K562 (cell line): ENCODE results near the gene PRKG2. TPM values are rescaled to one million over a fixed set of nuclear protein-coding genes. Genes with fewer than 3 reads are reported as not detected.
A peak's percentile ranks its signal among the peaks of the same experiment; 100 is the strongest.

Source experiments
- ATAC-seq: fragments of 200-7000 bp; cut with Tn5 transposase; 3 replicates; pipeline ENCODE4 v1.9.1; 2020; ENCODE audit warnings: moderate library complexity
- BruUV-seq: library from RNA; stranded (reverse); fragments of 400-500 nt; replicated peaks from 2 replicates; lab custom pipeline; 2021; lab: Mats Ljungman, UMichigan
- CTCF ChIA-PET: fragments of 300-600 bp; formaldehyde crosslinking; extraction: SDS; loops from one replicate; lab custom pipeline; 2021; ENCODE audit warnings: low intra/inter-chr PET ratio; lab: Yijun Ruan, JAX
- POLR2A ChIA-PET: fragments of 300-600, 350-650 bp; sonication (Branson Sonifier 250); formaldehyde crosslinking; extraction: SDS; loops from one replicate; lab custom pipeline; 2021; ENCODE audit warnings: antibody characterized with exemption, inconsistent platforms; lab: Yijun Ruan, JAX
- DNase-seq, 4 experiments: peaks; one replicate each; pipeline versions ENCODE4 v3.0.0 to v3.0.0-alpha.2; 2011 to 2018; ENCODE audit warnings: low spot score in 3 of 4, mixed read lengths in 3 of 4; ENCODE audit errors: extremely low read depth in 1 of 4
- FAIRE-seq: peaks from 2 replicates; lab custom pipeline; 2011; peaks lifted over from hg19 to GRCh38; lab: Jason Lieb, UNC
- H2AFZ ChIP-seq: 2 replicates; pipeline ENCODE4 v1.6.0; 2011; ENCODE audit warnings: low read depth, low read length, control low read depth, inconsistent platforms
- H3K27ac ChIP-seq: fragments of 200-600 bp; 3 replicates; pipeline ENCODE4 v1.8.0; 2011; ENCODE audit warnings: low read depth, mild to moderate bottlenecking, control low read depth, inconsistent platforms, low read length, moderate library complexity, mixed read lengths; ENCODE audit errors: extremely low read depth
- H3K27me3 ChIP-seq, 2 experiments: fragments of 300-600 bp in 1 of 2; 2 replicates in 1 of 2; 3 replicates in 1 of 2; pipeline versions ENCODE4 v1.6.0 to v1.8.0; 2011; ENCODE audit warnings: inconsistent platforms in 2 of 2, low read length in 2 of 2, mild to moderate bottlenecking in 1 of 2, mixed read lengths in 1 of 2, moderate library complexity in 1 of 2; ENCODE audit not compliant: control insufficient read depth in 2 of 2, insufficient read depth in 2 of 2
- H3K36me3 ChIP-seq: fragments of 300-600 bp; 3 replicates; pipeline ENCODE4 v1.8.0; 2011; ENCODE audit warnings: mild to moderate bottlenecking, low read length, inconsistent platforms; ENCODE audit not compliant: control insufficient read depth, insufficient read depth
- H3K4me1 ChIP-seq, 2 experiments: fragments of 200-600 bp in 1 of 2; replicated peaks in 1 of 2; 2 replicates in 1 of 2; 3 replicates in 1 of 2; pipeline versions ENCODE4 v1.5.1 to v1.8.0; 2011; ENCODE audit warnings: inconsistent platforms in 2 of 2, low read length in 2 of 2, mild to moderate bottlenecking in 1 of 2, mixed read lengths in 1 of 2, moderate library complexity in 1 of 2; ENCODE audit not compliant: control insufficient read depth in 2 of 2, insufficient read depth in 2 of 2
- H3K4me2 ChIP-seq: 2 replicates; pipeline ENCODE4 v1.6.1; 2011; ENCODE audit warnings: low read length, control low read depth, inconsistent platforms, mixed read lengths; ENCODE audit not compliant: insufficient read depth
- H3K4me3 ChIP-seq: fragments of 200-600 bp; sonication (generic), shearing (Covaris generic); 2 replicates; pipeline ENCODE4 v1.5.1; 2016; ENCODE audit warnings: control low read depth, inconsistent platforms
- H3K79me2 ChIP-seq: fragments of 200-600 bp; 3 replicates; pipeline ENCODE4 v1.8.0; 2011; ENCODE audit warnings: low read length, inconsistent platforms; ENCODE audit not compliant: control insufficient read depth, insufficient read depth
- H3K9ac ChIP-seq, 2 experiments: 2 replicates each; pipeline versions ENCODE4 v1.6.0 to v1.6.1; 2011; ENCODE audit warnings: low read depth in 2 of 2, low read length in 2 of 2, control low read depth in 1 of 2, inconsistent platforms in 1 of 2, mild to moderate bottlenecking in 1 of 2, mixed read lengths in 1 of 2; ENCODE audit not compliant: insufficient read depth in 1 of 2
- H3K9me1 ChIP-seq: one replicate; pipeline ENCODE4 v1.6.0; 2011; ENCODE audit warnings: inconsistent platforms, mild to moderate bottlenecking, low read length, moderate library complexity; ENCODE audit not compliant: control insufficient read depth, insufficient read depth
- H3K9me3 ChIP-seq: replicated peaks from 2 replicates; pipeline ENCODE4 v1.5.1; 2011; ENCODE audit warnings: low read depth, low read length, inconsistent platforms; ENCODE audit not compliant: control insufficient read depth, insufficient read depth
- H4K20me1 ChIP-seq: replicated peaks from 2 replicates; pipeline ENCODE4 v1.6.1; 2011; ENCODE audit warnings: low read length, inconsistent platforms, mixed read lengths; ENCODE audit not compliant: control insufficient read depth, insufficient read depth
- CEBPB ChIP-seq: fragments of 450-650 bp; IDR thresholded peaks from 2 replicates; pipeline ENCODE4 v1.6.1; 2016; ENCODE audit warnings: missing genetic modification characterization, missing compliant biosample characterization
- CEBPG ChIP-seq, 3 experiments: fragments of 200-800 bp in 1 of 3; sonication (Bioruptor generic) in 1 of 3; sonication (generic) in 1 of 3; formaldehyde crosslinking in 1 of 3; IDR thresholded peaks in 2 of 3; conservative IDR thresholded peaks in 1 of 3; 2 replicates each; pipeline versions ENCODE4 v1.6.1 to v1.8.0; 2016 to 2022; ENCODE audit warnings: missing compliant biosample characterization in 2 of 3, missing genetic modification characterization in 2 of 3, mild to moderate bottlenecking in 1 of 3, missing genetic modification reagents in 1 of 3
- WGBS: fragments of 100-300 bp; shearing (Covaris generic); methylation state at CpG from one replicate; pipeline ENCODE4 v1.1.6; 2016; ENCODE audit warnings: low coverage, mixed read lengths; ENCODE audit not compliant: insufficient coverage; ENCODE audit errors: missing lambda C conversion rate; 5-methylcytosine and 5-hydroxymethylcytosine counted together
- in situ Hi-C: fragments of 300-500 bp; cut with MboI; formaldehyde crosslinking; loops from 4 replicates; pipeline ENCODE4 v1.15.0; 2018; ENCODE audit warnings: inconsistent platforms, mixed read lengths
- intact Hi-C: fragments of 100-400 bp; cut with micrococcal nuclease; formaldehyde crosslinking; loops from 2 replicates; pipeline ENCODE4 v1.14.2; 2022
- polyA plus RNA-seq, 8 experiments: library from polyadenylated mRNA; depleted of rRNA in 4 of 8; stranded (reverse) in 5 of 8; unstranded in 3 of 8; fragments of >200 nt; fragmentation: Nextera tagmentation in 2 of 8; fragmentation: Illumina TruSeq in 1 of 8; extraction: Ambion mirVana in 2 of 8; extraction: Trizol in 1 of 8; gene quantifications; 2 replicates each; pipeline versions ENCODE4 v1.2.1 to v1.2.3, GENCODE V29; 2011 to 2014; ENCODE audit warnings: inconsistent platforms in 1 of 8, missing spikeins in 1 of 8
- total RNA-seq, 7 experiments: library from RNA; depleted of rRNA in 6 of 7; stranded (reverse); fragments of >200 nt in 6 of 7; fragmentation: Illumina TruSeq in 2 of 7; extraction: Trizol in 2 of 7; gene quantifications; 2 replicates each; pipeline versions ENCODE4 v1.2.1 to v1.2.3, GENCODE V29; 2011 to 2021; ENCODE audit warnings: low replicate concordance in 1 of 7
- TF ChIP-seq, protein P1 (sequence below), 2 experiments: fragments of 450-650 bp in 1 of 2; sonication (generic) in 1 of 2; formaldehyde crosslinking in 1 of 2; IDR thresholded peaks in 1 of 2; conservative IDR thresholded peaks in 1 of 2; 2 replicates each; pipeline versions ENCODE4 v1.6.1 to v1.8.1; 2016 to 2023; ENCODE audit warnings: mild to moderate bottlenecking in 2 of 2, moderate library complexity in 2 of 2, inconsistent platforms in 1 of 2, missing genetic modification reagents in 1 of 2

PRKG2 gene
- total and polyA plus RNA-seq, 9 of the 15 experiments (the other 6 are each of a cell fraction or from before 2014, with no cell fraction given): 0.01 to 0.68 (median 0.34) TPM

DNA sequence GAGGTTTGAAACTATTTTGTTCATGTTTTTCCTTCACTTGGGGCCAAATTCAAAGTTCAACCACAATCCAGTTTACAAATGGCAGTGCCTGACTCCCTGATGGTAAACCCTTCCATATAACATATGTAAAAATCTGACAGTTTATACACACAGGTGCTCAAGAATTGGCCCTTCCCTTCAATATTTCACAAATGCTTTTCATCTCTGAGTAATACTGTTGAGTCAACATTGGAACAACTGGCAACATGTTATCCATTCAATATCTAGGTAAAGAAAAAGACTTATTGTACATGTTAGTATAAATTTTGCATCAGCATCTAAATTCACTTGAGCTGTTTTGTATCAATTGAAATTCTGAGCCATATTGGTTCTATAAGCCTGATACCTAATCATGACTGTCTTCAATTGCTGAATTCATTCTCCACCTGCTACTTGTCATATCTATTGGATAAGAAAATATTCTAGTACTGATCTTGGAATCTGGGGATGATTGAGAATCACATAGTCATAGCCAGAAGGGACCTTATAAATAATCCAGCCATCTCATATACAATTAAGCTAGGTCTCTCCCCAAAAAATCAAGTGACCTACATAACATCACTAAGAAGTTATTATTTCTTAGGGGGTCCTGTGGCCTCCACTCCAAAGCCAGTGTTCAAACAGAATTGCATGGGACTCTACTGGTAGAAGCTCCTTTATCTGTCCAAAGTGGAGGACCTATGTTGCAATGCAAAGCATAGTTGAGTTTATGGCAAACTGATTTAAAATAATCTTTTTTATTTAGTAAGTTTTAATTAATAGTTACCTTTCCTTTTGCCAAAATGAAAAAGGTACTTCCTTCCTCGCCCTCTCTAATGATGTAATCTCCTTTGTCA, 61.9 kb downstream of the PRKG2 start:
- CTCF ChIA-PET: no interaction called here
- Histone ChIP-seq H3K4me1 (no peaks in the 10 kb centered on the region), H3K9me1 (no peaks in the 10 kb centered on the region), H3K9me3 (no peaks in the 10 kb centered on the region), H3K36me3 (no peaks in the 10 kb centered on the region), H3K4me2 (peak overlapping the region; percentile 61), H4K20me1 (no peaks in the 10 kb centered on the region), H3K27me3 (no peaks in the 10 kb centered on the region), H3K9ac (no peak overlapping the region), H3K4me3 (no peak overlapping the region), H3K27ac (no peak overlapping the region), H3K79me2 (no peaks in the 10 kb centered on the region), H2AFZ (peak overlapping the region; percentile 79)
- intact Hi-C loops (no loop called here), in situ Hi-C loops (no loop called here)
- TF ChIP-seq, protein P1, sequence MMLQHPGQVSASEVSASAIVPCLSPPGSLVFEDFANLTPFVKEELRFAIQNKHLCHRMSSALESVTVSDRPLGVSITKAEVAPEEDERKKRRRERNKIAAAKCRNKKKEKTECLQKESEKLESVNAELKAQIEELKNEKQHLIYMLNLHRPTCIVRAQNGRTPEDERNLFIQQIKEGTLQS (IDR thresholded peaks at IDR 0.05): no peak
- TF ChIP-seq, protein P1 (CRISPR knock-in tag; conservative IDR thresholded peaks at IDR 0.05): no peak
- TF ChIP-seq CEBPB (tag) (peak; percentile 75), CEBPG (CRISPR knock-in tag; IDR thresholded peaks at IDR 0.05) (no peak), CEBPG (tag; conservative IDR thresholded peaks at IDR 0.05 in 1 of 2, IDR thresholded peaks at IDR 0.05 in 1 of 2) (peak in 1 of 2 experiments; percentile 14; a peak in 1 of 4 replicates)
- WGBS: 6% methylated on average over 1 of the region's 1 CpG
- POLR2A ChIA-PET: interaction anchor here (0.5 kb wide), 1 partner anchor 136 kb away, joined by 3 read pairs; no protein-coding TSS in a partner anchor
- FAIRE-seq: no peak
- no peak for DNase-seq
- ATAC-seq: peak; percentile 58
- BruUV-seq: no TSS peak
